Vagina (tissue), 2 donors: Measurements from ENCODE around the gene WDR83. TPM values are rescaled to one million over a fixed set of nuclear protein-coding genes. Genes with fewer than 3 reads are reported as not detected.

Source experiments
- DNase-seq, 2 donors: peaks; one replicate each; pipeline ENCODE4 v3.0.0-alpha.2; 2017; ENCODE audit errors: extremely low spot score in 2 of 2
- H3K27ac ChIP-seq: fragments of 200-600 bp; sonication (generic); one replicate; pipeline ENCODE4 v1.5.1; 2019
- H3K27me3 ChIP-seq: fragments of 200-600 bp; sonication (generic); one replicate; pipeline ENCODE4 v1.5.1; 2019
- H3K36me3 ChIP-seq, 2 donors: fragments of 200-600 bp; sonication (generic); one replicate each; pipeline ENCODE4 v1.5.1; 2017 to 2019
- H3K4me1 ChIP-seq: fragments of 200-600 bp; sonication (generic); one replicate; pipeline ENCODE4 v1.5.1; 2019
- H3K4me3 ChIP-seq, 2 donors: fragments of 200-600 bp; sonication (generic); 1 replicate in 1 of 2; 2 replicates in 1 of 2; pipeline ENCODE4 v1.5.1; 2016 to 2019
- H3K9me3 ChIP-seq: fragments of 200-600 bp; sonication (generic); one replicate; pipeline ENCODE4 v1.5.1; 2019
- POLR2A ChIP-seq, 2 donors: fragments of 450-650 bp; IDR thresholded peaks; one replicate each; pipeline ENCODE4 v1.6.1; 2017; ENCODE audit warnings: antibody characterized with exemption in 2 of 2, mild to moderate bottlenecking in 2 of 2, moderate library complexity in 2 of 2
- POLR2AphosphoS5 ChIP-seq, 2 donors: sonication (generic); formaldehyde crosslinking; IDR thresholded peaks; one replicate each; pipeline ENCODE4 v1.9.0; 2017; ENCODE audit warnings: antibody characterized with exemption in 2 of 2, mild to moderate bottlenecking in 2 of 2, low read depth in 1 of 2; ENCODE audit not compliant: insufficient read depth in 1 of 2
- intact Hi-C: fragments of 100-400 bp; cut with DNase I; formaldehyde crosslinking; loops from one replicate; pipeline ENCODE4 v1.15.1; 2023
- total RNA-seq: library from RNA; depleted of rRNA; stranded (reverse); fragments of >200 nt; gene quantifications from one replicate; pipeline ENCODE4 v1.2.3, GENCODE V29; 2016
- TF ChIP-seq, protein P1 (sequence below), 3 experiments: fragments of 450-650 bp in 2 of 3; fragments of 200-600 bp in 1 of 3; sonication (generic) in 1 of 3; IDR thresholded peaks; one replicate each; pipeline ENCODE4 v1.5.1; 2017 to 2019; ENCODE audit warnings: antibody characterized with exemption in 3 of 3, mild to moderate bottlenecking in 2 of 3, moderate library complexity in 2 of 3

The WDR83 gene
- total RNA-seq, 1 donor from 2014 or later, result 8.3 TPM

DNA sequence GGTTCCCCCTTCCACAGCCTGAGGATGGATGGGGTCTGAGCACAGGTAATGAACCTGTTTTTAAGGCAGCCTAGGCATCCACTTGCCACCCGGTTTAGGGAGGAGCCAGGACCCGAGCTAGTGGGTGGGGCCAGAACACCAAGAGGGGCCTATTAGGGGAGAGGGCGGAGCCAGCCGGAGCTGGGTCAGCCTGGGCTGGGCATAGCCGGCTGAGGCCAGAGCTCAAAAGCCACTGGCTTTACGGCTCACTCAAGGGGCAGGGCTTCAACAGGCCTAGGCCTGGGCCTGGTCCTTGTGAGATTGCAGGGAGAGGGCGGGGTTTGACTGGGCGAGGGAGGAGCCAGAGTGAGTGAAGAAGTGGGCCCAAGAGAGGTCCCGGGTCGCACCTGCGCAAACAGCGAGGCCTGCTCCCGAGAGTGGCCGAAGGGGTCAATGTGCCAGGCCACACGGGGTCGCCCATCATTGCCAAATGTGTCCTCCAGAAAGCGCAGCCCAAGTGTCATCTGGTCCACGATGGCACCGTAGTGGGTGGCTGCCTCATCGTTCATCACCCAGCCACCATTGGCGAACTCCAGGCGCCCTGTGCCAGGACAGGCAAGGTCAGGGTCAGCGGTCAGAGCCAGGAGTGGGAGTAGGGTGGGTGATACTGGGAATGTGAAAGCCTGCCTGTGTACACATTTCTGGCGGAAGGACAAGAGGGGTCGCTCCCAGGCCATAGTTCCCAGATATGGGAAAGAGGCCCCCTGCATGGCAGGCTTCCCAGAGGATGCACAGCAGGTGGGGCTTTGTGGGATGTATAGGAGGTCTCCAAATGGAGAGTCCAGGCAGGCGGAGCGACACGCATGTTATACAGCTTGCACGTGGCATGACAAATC is 2.0 kb upstream of the WDR83 start:
- no peaks in the 10 kb centered on the region for H3K9me3 ChIP-seq
- peaks cover 0 to 42% of the 10 kb centered on the region in 2 donors for H3K36me3 ChIP-seq
- intact Hi-C loops, result loop anchor here (10.0 kb wide), 1 partner anchor 50 kb away; the partner anchor contains the start of genes ZNF490 and ZNF791
- H3K27me3 ChIP-seq, result no peaks in the 10 kb centered on the region
- no peak for DNase-seq
- peaks cover 34% of the 10 kb centered on the region for H3K4me1 ChIP-seq
- H3K4me3 ChIP-seq, result no peak overlapping the region
- H3K27ac ChIP-seq, result no peak overlapping the region
- TF ChIP-seq POLR2AphosphoS5 (IDR thresholded peaks at IDR 0.05; ENCODE audit: insufficient read depth in 1 of 2, low read depth in 1 of 2) (no peak), POLR2A (IDR thresholded peaks at IDR 0.05) (no peak)
- TF ChIP-seq, protein P1, sequence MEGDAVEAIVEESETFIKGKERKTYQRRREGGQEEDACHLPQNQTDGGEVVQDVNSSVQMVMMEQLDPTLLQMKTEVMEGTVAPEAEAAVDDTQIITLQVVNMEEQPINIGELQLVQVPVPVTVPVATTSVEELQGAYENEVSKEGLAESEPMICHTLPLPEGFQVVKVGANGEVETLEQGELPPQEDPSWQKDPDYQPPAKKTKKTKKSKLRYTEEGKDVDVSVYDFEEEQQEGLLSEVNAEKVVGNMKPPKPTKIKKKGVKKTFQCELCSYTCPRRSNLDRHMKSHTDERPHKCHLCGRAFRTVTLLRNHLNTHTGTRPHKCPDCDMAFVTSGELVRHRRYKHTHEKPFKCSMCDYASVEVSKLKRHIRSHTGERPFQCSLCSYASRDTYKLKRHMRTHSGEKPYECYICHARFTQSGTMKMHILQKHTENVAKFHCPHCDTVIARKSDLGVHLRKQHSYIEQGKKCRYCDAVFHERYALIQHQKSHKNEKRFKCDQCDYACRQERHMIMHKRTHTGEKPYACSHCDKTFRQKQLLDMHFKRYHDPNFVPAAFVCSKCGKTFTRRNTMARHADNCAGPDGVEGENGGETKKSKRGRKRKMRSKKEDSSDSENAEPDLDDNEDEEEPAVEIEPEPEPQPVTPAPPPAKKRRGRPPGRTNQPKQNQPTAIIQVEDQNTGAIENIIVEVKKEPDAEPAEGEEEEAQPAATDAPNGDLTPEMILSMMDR (IDR thresholded peaks at IDR 0.05), result no peak

DNA sequence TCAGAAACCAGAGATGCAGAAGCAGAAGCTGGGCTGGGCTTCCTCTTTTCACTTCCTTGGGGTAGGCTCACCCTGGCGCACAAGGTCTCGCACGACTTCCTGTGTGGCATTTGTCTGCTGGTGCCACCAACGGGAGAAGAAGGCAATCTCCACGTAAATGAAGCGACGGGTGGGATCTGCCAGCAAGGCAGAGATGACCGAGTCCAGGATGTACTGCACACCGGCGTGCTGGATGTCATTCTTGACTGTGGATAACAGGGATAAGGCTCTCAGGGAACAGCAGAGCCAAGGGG is 1.4 kb upstream of the WDR83 start:
- H3K4me3 ChIP-seq, result no peak overlapping the region
- no peaks in the 10 kb centered on the region for H3K27me3 ChIP-seq
- peaks cover 39% of the 10 kb centered on the region for H3K4me1 ChIP-seq
- intact Hi-C loops, result loop anchor here (10.0 kb wide), 1 partner anchor 50 kb away; the partner anchor contains the start of genes ZNF490 and ZNF791
- TF ChIP-seq POLR2AphosphoS5 (IDR thresholded peaks at IDR 0.05; ENCODE audit: insufficient read depth in 1 of 2, low read depth in 1 of 2), result no peak
- H3K27ac ChIP-seq, result no peak overlapping the region
- no peak for DNase-seq
- peaks cover 0 to 36% of the 10 kb centered on the region in 2 donors for H3K36me3 ChIP-seq
- no peaks in the 10 kb centered on the region for H3K9me3 ChIP-seq

DNA sequence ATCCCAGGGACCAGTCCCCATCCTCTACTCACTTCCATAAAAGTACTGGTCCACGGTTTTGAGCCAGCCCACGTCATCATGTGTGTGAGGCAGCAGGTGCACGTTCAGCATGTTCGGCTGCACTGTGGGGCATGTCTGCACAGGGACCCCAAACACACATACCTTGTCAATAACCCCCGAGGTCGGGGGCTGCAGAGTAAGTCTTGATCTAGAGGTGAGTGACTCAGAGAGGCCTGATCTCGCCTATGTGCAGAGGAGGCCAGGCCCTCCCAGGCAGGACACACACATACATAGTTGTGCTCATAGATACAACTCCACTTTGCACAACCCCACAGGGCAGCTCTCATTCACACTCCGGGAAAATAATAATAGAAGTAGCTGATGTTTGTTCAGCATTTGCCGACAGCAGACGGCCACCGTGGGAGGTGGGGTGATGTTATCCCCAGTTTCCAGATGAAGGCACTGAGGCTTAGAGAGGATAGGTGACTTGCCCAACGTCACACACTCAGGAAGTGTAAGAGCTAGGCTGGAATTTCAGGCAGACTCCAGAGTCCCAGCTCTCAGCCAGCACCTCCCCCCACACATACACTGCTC is 839 bp upstream of the WDR83 start:
- TF ChIP-seq POLR2A (IDR thresholded peaks at IDR 0.05) (no peak), POLR2AphosphoS5 (IDR thresholded peaks at IDR 0.05; ENCODE audit: insufficient read depth in 1 of 2, low read depth in 1 of 2) (no peak)
- TF ChIP-seq, protein P1 (IDR thresholded peaks at IDR 0.05), result no peak

DNA sequence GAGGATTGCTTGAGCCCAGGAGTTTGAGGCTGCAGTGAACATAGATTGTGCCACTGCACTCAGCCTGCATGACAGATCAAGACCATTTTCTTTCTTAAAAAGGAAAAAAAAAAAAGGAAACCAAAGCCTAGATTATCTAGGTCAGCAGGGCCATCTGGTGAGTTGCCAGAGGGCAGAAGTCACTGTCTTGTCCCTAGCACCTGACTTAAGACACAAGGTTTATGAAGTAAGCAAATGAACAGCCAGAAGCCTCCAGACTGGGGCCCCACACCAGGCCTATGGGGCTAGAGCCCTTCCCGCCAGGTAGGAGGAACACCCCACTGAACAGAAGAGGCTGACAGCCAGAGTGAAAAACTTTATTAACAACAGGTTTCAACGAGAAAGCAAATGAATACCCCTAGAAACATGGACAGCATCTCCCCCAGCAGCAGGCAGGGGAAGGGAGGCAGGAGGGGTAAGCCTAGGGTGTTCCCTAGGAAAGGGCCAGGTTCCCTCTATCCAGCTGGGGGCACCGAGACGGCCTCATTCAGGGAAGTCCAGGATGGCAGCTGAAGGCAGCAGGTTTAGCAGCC is 1.2 kb downstream of the WDR83 start:
- H3K36me3 ChIP-seq, result peaks cover 0 to 18% of the 10 kb centered on the region in 2 donors
- H3K4me3 ChIP-seq, result peak overlapping the region in 1 of 2 donors; percentile 77
- no peak for DNase-seq
- intact Hi-C loops, result loop anchor here (10.0 kb wide), 1 partner anchor 53 kb away; the partner anchor contains the start of genes ZNF490 and ZNF791
- H3K9me3 ChIP-seq, result no peaks in the 10 kb centered on the region
- H3K4me1 ChIP-seq, result peaks cover 49% of the 10 kb centered on the region
- no peak overlapping the region for H3K27ac ChIP-seq
- no peaks in the 10 kb centered on the region for H3K27me3 ChIP-seq
- TF ChIP-seq POLR2AphosphoS5 (IDR thresholded peaks at IDR 0.05; ENCODE audit: insufficient read depth in 1 of 2, low read depth in 1 of 2) (no peak), POLR2A (IDR thresholded peaks at IDR 0.05) (no peak)
- TF ChIP-seq, protein P1 (IDR thresholded peaks at IDR 0.05), result no peak

More for the DNA sequence above, 839 bp upstream of the WDR83 start:
- intact Hi-C loops, result loop anchor here (10.0 kb wide), 1 partner anchor 51 kb away; the partner anchor contains the start of genes ZNF490 and ZNF791
- Histone ChIP-seq H3K36me3 (peaks cover 0 to 32% of the 10 kb centered on the region in 2 donors), H3K9me3 (no peaks in the 10 kb centered on the region), H3K27me3 (no peaks in the 10 kb centered on the region), H3K27ac (peak overlapping the region; percentile 56), H3K4me1 (peaks cover 44% of the 10 kb centered on the region), H3K4me3 (peak overlapping the region; percentile 66 to 86)
- DNase-seq, result no peak

DNA sequence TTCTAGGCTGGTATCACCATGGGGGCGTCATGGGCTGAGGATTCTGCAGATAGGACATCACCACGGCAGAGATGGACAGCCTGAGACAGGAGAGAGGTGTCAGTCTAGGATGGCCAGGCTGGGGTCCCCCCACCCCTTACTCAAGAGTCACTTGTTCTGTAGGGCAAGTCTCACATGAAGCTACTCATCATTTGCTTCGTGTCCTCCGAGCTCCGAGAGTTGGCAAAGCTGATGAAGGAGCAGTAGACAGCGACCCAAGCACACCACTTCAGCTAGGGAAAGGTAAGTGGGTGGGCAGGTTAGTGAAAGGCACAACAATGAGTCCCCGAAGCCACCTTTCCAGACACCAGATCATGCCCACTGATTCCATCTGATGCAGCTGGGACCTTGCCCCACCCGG is 1.7 kb downstream of the WDR83 start:
- TF ChIP-seq POLR2A (IDR thresholded peaks at IDR 0.05) (no peak), POLR2AphosphoS5 (IDR thresholded peaks at IDR 0.05; ENCODE audit: insufficient read depth in 1 of 2, low read depth in 1 of 2) (no peak)
- TF ChIP-seq, protein P1 (IDR thresholded peaks at IDR 0.05), result no peak
- Histone ChIP-seq H3K36me3 (peaks cover 0 to 15% of the 10 kb centered on the region in 2 donors), H3K27ac (peak overlapping the region; percentile 96), H3K4me3 (peak overlapping the region; percentile 77 to 83), H3K4me1 (peaks cover 49% of the 10 kb centered on the region), H3K27me3 (no peaks in the 10 kb centered on the region), H3K9me3 (no peaks in the 10 kb centered on the region)
- no peak for DNase-seq
- intact Hi-C loops, result loop anchor here (10.0 kb wide), 1 partner anchor 54 kb away; the partner anchor contains the start of genes ZNF490 and ZNF791
